Spinal cord (tissue), 10 donors: ENCODE measurements around the gene RBM22. TPM values are rescaled to one million over a fixed set of nuclear protein-coding genes. Genes with fewer than 3 reads are reported as not detected.
A peak's percentile ranks its signal among the peaks of the same experiment; 100 is the strongest.

Experiments used
- DNase-seq, 6 donors: peaks; one replicate each; pipeline versions ENCODE4 v3.0.0 to v3.0.0-alpha.2; 2013 to 2015; ENCODE audit warnings: low spot score in 6 of 6, low read depth in 4 of 6
- H3K27ac ChIP-seq: one replicate; pipeline ENCODE4 v1.5.1; 2013; ENCODE audit warnings: low read depth, low read length, control low read depth
- H3K27me3 ChIP-seq: one replicate; pipeline ENCODE4 v1.6.1; 2013; ENCODE audit warnings: low read length; ENCODE audit not compliant: control insufficient read depth, insufficient read depth
- H3K36me3 ChIP-seq: one replicate; pipeline ENCODE4 v1.6.1; 2013; ENCODE audit warnings: low read length; ENCODE audit not compliant: control insufficient read depth, insufficient read depth
- H3K4me1 ChIP-seq: one replicate; pipeline ENCODE4 v1.6.1; 2013; ENCODE audit warnings: low read length; ENCODE audit not compliant: control insufficient read depth, insufficient read depth
- H3K4me3 ChIP-seq: one replicate; pipeline ENCODE4 v1.5.1; 2013; ENCODE audit warnings: low read depth, low read length, control low read depth
- H3K9me3 ChIP-seq: one replicate; pipeline ENCODE4 v1.6.1; 2013; ENCODE audit warnings: low read length; ENCODE audit not compliant: control insufficient read depth, insufficient read depth
- WGBS: methylation state at CpG from one replicate; pipeline ENCODE4 v1.1.5; 2013; ENCODE audit warnings: missing lambda C conversion rate; ENCODE audit not compliant: insufficient coverage; 5-methylcytosine and 5-hydroxymethylcytosine counted together
- polyA plus RNA-seq, 2 donors: library from polyadenylated mRNA; unstranded; fragments of 120-200 nt; gene quantifications; one replicate each; pipeline ENCODE4 v1.2.1, GENCODE V29; 2013; ENCODE audit not compliant: insufficient read length in 2 of 2
- total RNA-seq, 2 donors: library from RNA; depleted of rRNA in 1 of 2; stranded (reverse); fragments of 120-200 nt in 1 of 2; fragments of >200 nt in 1 of 2; gene quantifications; one replicate each; pipeline versions ENCODE4 v1.2.3 to v1.2.4, GENCODE V29; 2013 to 2014
- donor health status: healthy.

The RBM22 gene
- total and polyA plus RNA-seq, 4 donors, result 29.7 to 69.4 (median 54.7) TPM

GRCh38 chr5:150647275-150648251 is 53.3 kb downstream of the RBM22 start:
- H3K27ac ChIP-seq, result no peak overlapping the region
- peak in 2 of 6 donors; percentile 48 to 72 for DNase-seq

GRCh38 chr5:150645070-150645700 is 55.7 kb downstream of the RBM22 start:
- Histone ChIP-seq H3K4me1 (peaks cover 65% of the 10 kb centered on the region), H3K27ac (peak overlapping the region; percentile 25), H3K4me3 (no peak overlapping the region), H3K27me3 (no peaks in the 10 kb centered on the region), H3K9me3 (no peaks in the 10 kb centered on the region), H3K36me3 (peaks cover 21% of the 10 kb centered on the region)
- WGBS, result 31% methylated on average over 4 of the region's 4 CpGs
- peak in 2 of 6 donors; percentile 80 to 81 for DNase-seq

More at GRCh38 chr5:150647275-150648251, 53.3 kb downstream of the RBM22 start:
- Histone ChIP-seq H3K27me3 (no peaks in the 10 kb centered on the region), H3K9me3 (no peaks in the 10 kb centered on the region), H3K4me3 (no peak overlapping the region), H3K4me1 (peaks cover 65% of the 10 kb centered on the region), H3K36me3 (peaks cover 30% of the 10 kb centered on the region)
- WGBS, result 44% methylated on average over 25 of the region's 25 CpGs

- peaks cover 14% of the 10 kb centered on the region for H3K36me3 ChIP-seq
- DNase-seq, result peak in 2 of 6 donors; percentile 48 to 54
- H3K4me3 ChIP-seq, result no peak overlapping the region
- peak overlapping the region; percentile 25 for H3K27ac ChIP-seq
- H3K27me3 ChIP-seq, result no peaks in the 10 kb centered on the region
- no peaks in the 10 kb centered on the region for H3K9me3 ChIP-seq
- WGBS, result 36% methylated on average over 2 of the region's 2 CpGs
- H3K4me1 ChIP-seq, result peaks cover 67% of the 10 kb centered on the region
Measured at GRCh38 chr5:150644514-150644913, 56.3 kb downstream of the RBM22 start.

- no peak for DNase-seq
- H3K4me3 ChIP-seq, result no peak overlapping the region
- 88% methylated on average over 5 of the region's 5 CpGs for WGBS
Measured at GRCh38 chr5:150644058-150644457, 56.8 kb downstream of the RBM22 start.

GRCh38 chr5:150642991-150643710 is 57.7 kb downstream of the RBM22 start:
- Histone ChIP-seq H3K4me1 (peaks cover 64% of the 10 kb centered on the region), H3K27ac (peak overlapping the region; percentile 78), H3K4me3 (no peak overlapping the region), H3K27me3 (no peaks in the 10 kb centered on the region), H3K9me3 (no peaks in the 10 kb centered on the region), H3K36me3 (peaks cover 3% of the 10 kb centered on the region)
- WGBS, result 92% methylated on average over 7 of the region's 12 CpGs
- no peak for DNase-seq

More at GRCh38 chr5:150644058-150644457, 56.8 kb downstream of the RBM22 start:
- Histone ChIP-seq H3K27me3 (no peaks in the 10 kb centered on the region), H3K36me3 (peaks cover 10% of the 10 kb centered on the region), H3K4me1 (peaks cover 67% of the 10 kb centered on the region), H3K27ac (no peak overlapping the region), H3K9me3 (no peaks in the 10 kb centered on the region)

- Histone ChIP-seq H3K9me3 (no peaks in the 10 kb centered on the region), H3K36me3 (no peaks in the 10 kb centered on the region), H3K4me3 (no peak overlapping the region), H3K27ac (peak overlapping the region; percentile 78), H3K27me3 (no peaks in the 10 kb centered on the region), H3K4me1 (peaks cover 58% of the 10 kb centered on the region)
- DNase-seq, result peak in 1 of 6 donors; percentile 65
- WGBS, result 38% methylated on average over 5 of the region's 5 CpGs
Measured at GRCh38 chr5:150642567-150642927, 58.3 kb downstream of the RBM22 start.

- Histone ChIP-seq H3K4me3 (no peak overlapping the region), H3K36me3 (no peaks in the 10 kb centered on the region), H3K4me1 (peaks cover 56% of the 10 kb centered on the region), H3K27ac (peak overlapping the region; percentile 78), H3K9me3 (no peaks in the 10 kb centered on the region), H3K27me3 (no peaks in the 10 kb centered on the region)
- no peak for DNase-seq
- WGBS, result 77% methylated on average over 5 of the region's 5 CpGs
Measured at GRCh38 chr5:150641824-150642566, 58.9 kb downstream of the RBM22 start.

GRCh38 chr5:150641006-150641570 is 59.8 kb downstream of the RBM22 start:
- H3K4me1 ChIP-seq, result peaks cover 61% of the 10 kb centered on the region
- no peak overlapping the region for H3K4me3 ChIP-seq
- DNase-seq, result no peak

More at GRCh38 chr5:150641006-150641570, 59.8 kb downstream of the RBM22 start:
- 60% methylated on average over 4 of the region's 9 CpGs for WGBS
- H3K27me3 ChIP-seq, result no peaks in the 10 kb centered on the region
- H3K9me3 ChIP-seq, result no peaks in the 10 kb centered on the region
- peak overlapping the region; percentile 42 for H3K27ac ChIP-seq
- no peaks in the 10 kb centered on the region for H3K36me3 ChIP-seq
